Suprapubic skin (tissue), 4 donors: Measurements from ENCODE around the gene GPR84. TPM values are rescaled to one million over a fixed set of nuclear protein-coding genes. Genes with fewer than 3 reads are reported as not detected.

Experiments used
- DNase-seq, 2 donors: peaks; one replicate each; pipeline ENCODE4 v3.0.0-alpha.2; 2019; ENCODE audit warnings: low spot score in 2 of 2
- H3K27ac ChIP-seq: fragments of 200-600 bp; sonication (generic); one replicate; pipeline ENCODE4 v1.5.1; 2019
- H3K27me3 ChIP-seq: fragments of 200-600 bp; sonication (generic); one replicate; pipeline ENCODE4 v1.5.1; 2019
- H3K36me3 ChIP-seq: fragments of 200-600 bp; sonication (generic); one replicate; pipeline ENCODE4 v1.5.1; 2019
- H3K4me1 ChIP-seq: fragments of 200-600 bp; sonication (generic); one replicate; pipeline ENCODE4 v1.5.1; 2019
- H3K4me3 ChIP-seq: fragments of 200-600 bp; sonication (generic); one replicate; pipeline ENCODE4 v1.5.1; 2019; ENCODE audit warnings: mild to moderate bottlenecking
- H3K9me3 ChIP-seq: fragments of 200-600 bp; sonication (generic); one replicate; pipeline ENCODE4 v1.5.1; 2019
- EP300 ChIP-seq: sonication (generic); formaldehyde crosslinking; IDR thresholded peaks from one replicate; pipeline ENCODE4 v1.6.1; 2017; ENCODE audit warnings: antibody characterized with exemption
- POLR2A ChIP-seq, 2 donors: fragments of 450-650 bp; IDR thresholded peaks; one replicate each; pipeline ENCODE4 v1.6.1; 2017; ENCODE audit warnings: antibody characterized with exemption in 2 of 2, mild to moderate bottlenecking in 2 of 2, moderate library complexity in 2 of 2
- POLR2AphosphoS5 ChIP-seq, 3 donors: sonication (generic); formaldehyde crosslinking; IDR thresholded peaks; one replicate each; pipeline ENCODE4 v1.6.1; 2017; ENCODE audit warnings: antibody characterized with exemption in 3 of 3
- WGBS: methylation state at CpG from one replicate; pipeline ENCODE4 v1.1.5; 2018; 5-methylcytosine and 5-hydroxymethylcytosine counted together
- total RNA-seq, 4 donors: library from RNA; depleted of rRNA; stranded (reverse); fragments of >200 nt; gene quantifications; one replicate each; pipeline ENCODE4 v1.1.0, GENCODE V29; 2016
- TF ChIP-seq, protein P1 (sequence below), 2 donors: fragments of 200-600 bp in 1 of 2; fragments of 450-650 bp in 1 of 2; sonication (generic) in 1 of 2; IDR thresholded peaks; one replicate each; pipeline ENCODE4 v1.5.1; 2016 to 2019; ENCODE audit warnings: antibody characterized with exemption in 2 of 2, mild to moderate bottlenecking in 1 of 2, moderate library complexity in 1 of 2

Gene GPR84
- total RNA-seq, 4 donors from 2014 or later: 0.38 to 1.7 (median 0.73) TPM

DNA sequence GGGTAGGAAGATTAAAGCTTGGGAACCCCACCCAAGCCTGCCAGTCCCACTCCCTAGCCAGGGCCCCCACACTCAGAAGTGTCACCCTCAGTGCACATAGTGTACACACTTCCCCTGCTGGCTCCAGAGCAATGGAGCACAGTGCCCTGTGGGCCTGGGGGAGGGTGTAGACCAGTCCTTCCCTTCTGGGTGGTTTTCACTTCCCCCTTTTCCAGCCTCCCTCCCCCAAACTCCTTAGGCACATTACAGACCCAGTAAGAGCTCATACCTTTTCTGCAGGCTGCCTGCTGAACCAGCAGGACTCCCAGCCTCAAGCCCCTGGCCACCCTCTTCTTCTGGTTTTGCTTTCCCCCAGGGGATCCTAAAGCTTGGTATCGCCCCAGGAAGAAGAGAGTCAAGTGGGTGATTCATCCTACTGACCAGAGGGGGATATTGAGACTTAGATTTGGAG is 20.3 kb upstream of the GPR84 start, which contains the start of gene ZNF385A:
Gene ZNF385A, minus strand, starts transcription at position 143 of the 451 bp plus-strand sequence. CDS start 219 bp downstream, outside the sequence.
- peak within 1 kb of the TSS; percentile 75 for H3K27ac ChIP-seq
- H3K36me3 ChIP-seq: peaks cover 3% of the 10 kb centered on the region
- peaks cover 75% of the 10 kb centered on the region for H3K4me1 ChIP-seq
- no peak for DNase-seq
- no peaks in the 10 kb centered on the region for H3K27me3 ChIP-seq
- peak within 1 kb of the TSS; percentile 16 for H3K4me3 ChIP-seq
- H3K9me3 ChIP-seq: no peaks in the 10 kb centered on the region
- no peak for TF ChIP-seq POLR2AphosphoS5 (IDR thresholded peaks at IDR 0.05)
- TF ChIP-seq, protein P1, sequence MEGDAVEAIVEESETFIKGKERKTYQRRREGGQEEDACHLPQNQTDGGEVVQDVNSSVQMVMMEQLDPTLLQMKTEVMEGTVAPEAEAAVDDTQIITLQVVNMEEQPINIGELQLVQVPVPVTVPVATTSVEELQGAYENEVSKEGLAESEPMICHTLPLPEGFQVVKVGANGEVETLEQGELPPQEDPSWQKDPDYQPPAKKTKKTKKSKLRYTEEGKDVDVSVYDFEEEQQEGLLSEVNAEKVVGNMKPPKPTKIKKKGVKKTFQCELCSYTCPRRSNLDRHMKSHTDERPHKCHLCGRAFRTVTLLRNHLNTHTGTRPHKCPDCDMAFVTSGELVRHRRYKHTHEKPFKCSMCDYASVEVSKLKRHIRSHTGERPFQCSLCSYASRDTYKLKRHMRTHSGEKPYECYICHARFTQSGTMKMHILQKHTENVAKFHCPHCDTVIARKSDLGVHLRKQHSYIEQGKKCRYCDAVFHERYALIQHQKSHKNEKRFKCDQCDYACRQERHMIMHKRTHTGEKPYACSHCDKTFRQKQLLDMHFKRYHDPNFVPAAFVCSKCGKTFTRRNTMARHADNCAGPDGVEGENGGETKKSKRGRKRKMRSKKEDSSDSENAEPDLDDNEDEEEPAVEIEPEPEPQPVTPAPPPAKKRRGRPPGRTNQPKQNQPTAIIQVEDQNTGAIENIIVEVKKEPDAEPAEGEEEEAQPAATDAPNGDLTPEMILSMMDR (IDR thresholded peaks at IDR 0.05): no peak
- no peak for TF ChIP-seq POLR2A (IDR thresholded peaks at IDR 0.05)
- no peak for TF ChIP-seq EP300
- WGBS: 83% methylated on average over 1 of the region's 1 CpG

DNA sequence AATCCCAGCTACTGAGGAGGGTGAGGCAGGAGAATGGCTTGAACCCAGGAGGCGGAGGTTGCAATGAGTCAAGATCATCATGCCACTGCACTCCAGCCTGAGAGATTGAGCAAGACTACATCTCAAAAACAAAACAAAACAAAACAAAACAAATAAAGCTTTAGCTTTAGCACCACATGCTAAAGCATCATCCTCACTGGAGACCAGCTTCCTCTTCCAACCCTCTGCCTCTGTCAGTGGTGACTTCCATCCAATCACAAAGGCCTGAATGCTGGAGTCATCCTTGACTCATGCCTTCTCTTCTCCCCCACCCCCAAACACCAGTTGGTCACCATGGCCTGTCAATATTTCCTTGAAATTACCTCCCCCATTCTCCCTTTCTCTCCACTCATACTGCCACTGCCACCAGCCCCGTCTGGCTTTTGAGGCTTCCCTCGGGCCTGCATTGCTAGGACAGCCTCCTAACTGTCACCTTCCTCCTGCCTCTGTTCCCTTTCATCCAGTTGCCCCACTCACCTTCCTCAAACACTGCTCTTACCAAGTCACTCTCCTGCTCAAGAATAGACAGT is 18.8 kb upstream of the GPR84 start:
- H3K36me3 ChIP-seq: peaks cover 3% of the 10 kb centered on the region
- TF ChIP-seq POLR2AphosphoS5 (IDR thresholded peaks at IDR 0.05): peak in 1 of 3 donors; percentile 26
- TF ChIP-seq EP300: no peak
- no peak overlapping the region for H3K4me3 ChIP-seq
- H3K9me3 ChIP-seq: no peaks in the 10 kb centered on the region
- H3K4me1 ChIP-seq: peaks cover 73% of the 10 kb centered on the region
- no peaks in the 10 kb centered on the region for H3K27me3 ChIP-seq
- no peak for DNase-seq
- peak overlapping the region; percentile 75 for H3K27ac ChIP-seq
- 59% methylated on average over 3 of the region's 3 CpGs for WGBS

DNA sequence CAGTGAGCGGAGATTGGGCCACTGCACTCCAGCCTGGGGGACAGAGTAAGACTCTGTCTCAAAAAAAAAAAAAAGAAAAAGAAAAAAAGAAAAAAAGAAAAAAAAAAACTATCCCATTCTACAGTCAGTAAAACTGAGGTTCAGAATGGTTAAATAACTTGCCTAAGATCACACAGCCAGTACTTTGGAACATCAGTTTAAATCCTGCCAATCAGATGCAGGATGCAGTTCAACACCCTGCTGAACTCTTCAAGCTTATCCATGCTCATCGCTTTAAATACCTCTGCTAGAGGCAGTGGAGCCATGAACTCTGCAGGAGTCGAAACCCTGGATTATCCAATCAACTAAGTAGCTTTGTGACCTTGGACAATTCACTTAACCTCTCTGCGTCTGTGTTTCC is 16.9 kb upstream of the GPR84 start:
- WGBS: 95% methylated on average over 4 of the region's 4 CpGs
- H3K4me1 ChIP-seq: peaks cover 73% of the 10 kb centered on the region
- H3K27ac ChIP-seq: no peak overlapping the region
- TF ChIP-seq EP300 (no peak), POLR2A (IDR thresholded peaks at IDR 0.05) (no peak), POLR2AphosphoS5 (IDR thresholded peaks at IDR 0.05) (no peak)
- TF ChIP-seq, protein P1 (IDR thresholded peaks at IDR 0.05): no peak
- H3K27me3 ChIP-seq: no peaks in the 10 kb centered on the region
- H3K36me3 ChIP-seq: peaks cover 9% of the 10 kb centered on the region
- H3K4me3 ChIP-seq: no peak overlapping the region
- H3K9me3 ChIP-seq: no peaks in the 10 kb centered on the region
- DNase-seq: no peak

DNA sequence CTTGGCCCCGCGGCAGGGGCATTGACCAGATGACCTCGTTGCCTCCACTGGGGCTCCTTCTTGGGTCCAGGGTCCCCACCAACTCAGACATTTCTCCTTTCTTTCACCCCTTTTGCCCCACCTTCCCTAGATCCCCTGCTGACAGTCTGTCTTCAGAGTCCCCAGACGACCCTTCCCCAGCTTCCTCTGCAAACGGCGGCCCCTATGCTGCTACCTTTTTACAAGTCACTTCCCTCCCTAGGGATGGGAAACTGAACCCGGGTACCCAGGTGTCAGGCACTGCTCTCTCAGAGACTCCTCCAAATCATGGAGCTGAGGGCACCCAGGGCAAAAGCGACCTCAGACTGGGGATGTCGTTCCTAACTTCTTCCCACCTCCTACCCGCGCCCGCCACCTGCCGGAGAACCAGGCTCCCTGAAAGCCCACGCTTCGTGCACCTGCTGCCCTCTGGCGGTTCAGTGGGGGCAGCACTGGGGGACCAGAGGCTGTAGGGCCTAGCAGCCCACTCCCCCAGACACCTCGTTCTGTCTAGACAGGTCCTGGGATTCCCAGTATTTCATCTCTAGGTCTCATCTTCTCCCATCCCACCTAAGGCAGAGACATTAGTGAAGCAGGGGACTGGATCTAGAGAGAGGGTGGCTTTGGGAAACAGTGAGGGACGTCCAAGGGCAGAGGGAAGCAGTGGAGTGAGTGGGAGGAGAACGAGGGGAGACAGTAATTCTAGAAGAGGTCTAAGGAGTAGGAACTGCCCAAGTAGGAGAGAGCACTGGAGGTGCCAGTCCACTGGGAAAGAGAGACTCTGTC is 15.3 kb upstream of the GPR84 start:
- no peaks in the 10 kb centered on the region for H3K27me3 ChIP-seq
- peaks cover 9% of the 10 kb centered on the region for H3K36me3 ChIP-seq
- peak; percentile 95 to 96 for DNase-seq
- no peak for TF ChIP-seq EP300
- TF ChIP-seq POLR2AphosphoS5 (IDR thresholded peaks at IDR 0.05): peak in 2 of 3 donors; percentile 26 to 58
- TF ChIP-seq, protein P1 (IDR thresholded peaks at IDR 0.05): peak; percentile 99 to 100
- H3K27ac ChIP-seq: peak overlapping the region; percentile 66
- peaks cover 73% of the 10 kb centered on the region for H3K4me1 ChIP-seq
- no peaks in the 10 kb centered on the region for H3K9me3 ChIP-seq
- 22% methylated on average over 12 of the region's 19 CpGs for WGBS
- H3K4me3 ChIP-seq: peak overlapping the region; percentile 45

DNA sequence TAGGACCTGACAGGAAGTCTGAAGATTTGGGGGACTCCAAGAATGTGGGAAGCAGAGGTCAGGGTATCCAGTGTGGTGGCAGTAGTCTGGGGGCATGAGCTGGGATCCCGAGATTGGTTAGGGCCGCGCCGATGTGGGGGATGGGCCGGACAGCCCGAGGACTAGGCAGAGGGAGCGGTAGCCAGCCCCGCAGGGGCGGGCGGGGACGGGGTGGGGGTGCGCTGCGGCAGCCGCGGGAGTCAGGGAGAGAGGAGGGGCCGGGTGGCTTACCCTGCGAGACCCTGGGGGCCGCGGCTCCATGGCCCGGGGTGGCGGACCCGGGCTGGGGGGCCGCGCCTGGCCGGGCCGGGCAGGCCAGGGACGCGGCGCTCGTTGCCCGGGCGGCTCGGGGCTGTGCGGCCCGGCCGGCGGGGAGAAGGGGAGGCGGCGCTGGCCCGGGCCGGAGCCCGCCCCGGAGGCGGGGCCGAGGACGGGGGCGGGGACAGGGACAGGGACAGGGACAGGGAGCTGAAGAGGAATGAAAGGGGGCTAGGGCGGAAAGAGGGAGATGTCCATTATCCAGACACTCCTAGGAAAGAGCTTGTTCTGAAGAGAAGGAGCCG is 14.6 kb upstream of the GPR84 start:
- H3K27ac ChIP-seq: peak overlapping the region; percentile 66
- H3K36me3 ChIP-seq: peaks cover 9% of the 10 kb centered on the region
- no peak for DNase-seq
- WGBS: 15% methylated on average over 7 of the region's 49 CpGs
- peak overlapping the region; percentile 45 for H3K4me3 ChIP-seq
- TF ChIP-seq POLR2A (IDR thresholded peaks at IDR 0.05): peak in 1 of 2 donors; percentile 31
- TF ChIP-seq, protein P1 (IDR thresholded peaks at IDR 0.05): no peak
- no peaks in the 10 kb centered on the region for H3K9me3 ChIP-seq
- no peaks in the 10 kb centered on the region for H3K27me3 ChIP-seq
- H3K4me1 ChIP-seq: peaks cover 76% of the 10 kb centered on the region
